Measurements from ENCODE around the gene IGF2.

Gene IGF2

GRCh38 chr11:2140411-2141400 is 1.5 kb upstream of the IGF2 start:
- no peak for DNase-seq
- in situ Hi-C loops (cut with HindIII; ENCODE audit: low pct_ligation_motif_present, low pct_unique_long_range_greater_than_20kb, low sequenced_read_pairs) = no loop called here

GRCh38 chr11:2139621-2140337 is 590 bp upstream of the IGF2 start:
- no peak for DNase-seq
- in situ Hi-C loops (cut with HindIII; ENCODE audit: low pct_ligation_motif_present, low pct_unique_long_range_greater_than_20kb, low sequenced_read_pairs) = no loop called here

GRCh38 chr11:2138431-2139122 is 612 bp downstream of the IGF2 start:
- in situ Hi-C loops (cut with HindIII; ENCODE audit: low pct_ligation_motif_present, low pct_unique_long_range_greater_than_20kb, low sequenced_read_pairs) = no loop called here
- DNase-seq = no peak

DNA sequence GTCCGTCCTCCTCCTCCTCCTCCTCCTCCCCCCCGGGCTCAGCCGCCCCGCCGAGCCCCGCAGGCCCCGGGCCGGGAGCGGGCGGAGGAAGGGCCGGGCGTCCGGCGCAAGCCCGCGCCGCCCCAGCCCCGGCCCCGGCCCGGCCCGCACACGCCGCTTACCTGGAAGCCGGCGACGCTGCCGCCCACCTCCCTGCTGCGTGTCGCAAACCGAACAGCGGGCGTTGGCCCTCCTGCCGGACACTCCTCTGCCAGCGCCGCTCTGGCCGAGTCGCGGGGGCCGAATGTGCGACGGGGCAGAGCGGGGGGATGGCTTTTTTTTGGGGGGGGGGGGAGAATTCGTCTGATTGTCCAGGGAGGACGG is 1.1 kb downstream of the IGF2 start:
- DNase-seq = no peak
- in situ Hi-C loops (cut with HindIII; ENCODE audit: low pct_ligation_motif_present, low pct_unique_long_range_greater_than_20kb, low sequenced_read_pairs) = no loop called here

DNA sequence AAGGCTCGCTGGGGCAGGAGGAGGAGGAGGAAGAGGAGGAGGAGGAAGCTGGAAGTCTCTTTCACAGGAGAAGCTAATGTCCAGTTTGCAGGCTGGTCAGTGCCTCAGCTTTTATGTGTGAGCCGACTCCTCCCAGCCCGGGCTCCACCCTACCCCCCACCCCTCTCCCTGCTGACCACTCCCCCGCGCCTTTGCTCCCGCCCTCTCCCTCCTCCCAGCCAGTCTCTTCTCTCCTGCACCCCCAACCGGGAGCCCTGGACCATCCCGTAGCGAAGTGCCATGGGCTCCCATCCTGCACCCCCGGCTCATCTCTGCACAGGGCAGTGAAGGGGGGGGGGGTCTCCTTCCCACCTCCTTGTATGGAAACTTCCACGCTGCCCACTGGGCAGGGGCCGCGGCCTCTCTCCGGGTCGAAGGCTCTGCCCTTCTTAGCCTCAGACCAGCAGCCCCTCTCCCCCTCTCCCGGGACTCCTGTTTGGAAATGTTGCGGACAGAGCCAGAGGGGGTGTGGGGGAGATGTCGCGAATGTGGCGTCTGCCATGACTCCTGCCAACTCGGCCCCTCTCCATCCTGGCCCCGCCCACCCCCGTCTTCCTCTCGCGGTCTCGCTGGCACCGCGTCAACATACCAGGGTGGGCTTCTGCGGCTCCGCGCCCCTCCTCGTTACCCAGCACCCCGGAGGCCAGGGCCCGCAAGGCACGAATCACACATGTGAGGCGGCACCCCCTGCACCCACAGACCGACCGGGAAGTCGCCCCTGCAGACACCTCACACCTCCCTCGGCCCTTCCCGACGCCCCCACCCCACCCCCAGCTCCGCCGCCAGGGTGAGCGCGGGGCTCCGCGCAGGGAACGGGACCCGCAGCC is 1.8 kb downstream of the IGF2 start:
- peak; percentile 42 for DNase-seq
- in situ Hi-C loops (cut with HindIII; ENCODE audit: low pct_ligation_motif_present, low pct_unique_long_range_greater_than_20kb, low sequenced_read_pairs) = no loop called here

- in situ Hi-C loops (cut with HindIII; ENCODE audit: low pct_ligation_motif_present, low pct_unique_long_range_greater_than_20kb, low sequenced_read_pairs) = no loop called here
- no peak for DNase-seq
Measured at GRCh38 chr11:2136952-2137201, 2.3 kb downstream of the IGF2 start.

DNA sequence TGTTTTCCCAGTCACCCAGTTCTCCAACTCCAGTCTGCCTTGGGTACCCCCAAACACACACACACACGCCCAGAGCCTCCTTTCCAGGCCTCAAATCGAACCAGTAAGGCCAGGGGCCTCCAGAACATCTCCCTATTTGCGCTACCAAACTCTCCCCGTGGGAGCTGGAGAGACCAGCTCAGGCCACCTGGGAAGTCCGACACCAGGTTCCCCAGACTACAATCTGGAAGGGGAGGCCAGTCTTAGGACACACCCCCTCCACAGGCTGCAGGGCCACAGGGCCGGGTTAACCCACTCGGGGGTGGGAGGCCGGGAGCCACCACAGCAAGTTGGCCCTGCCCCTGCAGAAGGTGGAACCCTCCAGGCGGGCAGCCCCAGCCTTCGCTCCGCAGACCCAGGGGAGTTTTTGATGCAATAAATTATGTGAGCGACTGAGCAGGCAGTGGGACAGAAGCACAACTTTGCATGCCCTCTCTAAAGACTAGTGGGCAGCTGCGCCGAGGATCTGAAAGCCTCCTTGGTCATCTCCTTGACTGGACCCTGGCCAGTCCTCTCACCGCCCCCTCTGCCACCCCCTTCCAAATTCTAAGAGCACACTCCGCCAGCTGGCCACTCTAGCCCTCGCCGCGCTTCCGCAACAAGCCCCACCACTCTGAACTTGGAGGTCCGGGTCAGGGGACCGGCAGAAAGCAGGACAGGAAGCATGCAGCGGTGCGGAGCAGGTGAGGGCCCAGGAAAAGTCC is 2.8 kb downstream of the IGF2 start:
- in situ Hi-C loops (cut with HindIII; ENCODE audit: low pct_ligation_motif_present, low pct_unique_long_range_greater_than_20kb, low sequenced_read_pairs) = no loop called here
- no peak for DNase-seq

DNA sequence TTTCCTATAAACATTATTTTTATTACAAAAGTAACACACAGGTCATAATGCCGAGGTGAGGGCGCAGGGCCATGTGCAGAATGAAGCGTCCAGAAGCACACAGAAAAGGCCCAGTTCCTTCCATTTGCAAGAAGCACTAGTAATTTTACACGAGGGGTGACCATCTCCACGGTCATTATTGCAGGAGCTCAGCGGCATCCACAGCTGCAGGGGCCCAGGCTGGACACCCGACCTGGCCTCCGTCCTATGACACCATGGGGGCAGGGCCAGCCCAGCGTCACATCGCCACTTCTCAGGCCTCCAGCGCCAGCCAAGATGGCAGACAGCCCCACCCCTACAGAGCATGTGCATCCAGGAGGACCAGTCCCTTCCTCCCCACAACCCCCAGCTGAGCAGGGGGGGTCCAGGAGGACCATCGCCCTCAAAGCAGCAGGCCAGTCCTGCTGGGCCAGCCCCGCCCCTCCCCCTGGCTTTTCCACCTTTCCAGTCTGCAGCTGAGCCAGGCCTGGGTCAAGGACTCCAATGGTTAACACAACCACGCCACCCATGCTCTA is 3.5 kb downstream of the IGF2 start:
- no peak for DNase-seq
- in situ Hi-C loops (cut with HindIII; ENCODE audit: low pct_ligation_motif_present, low pct_unique_long_range_greater_than_20kb, low sequenced_read_pairs) = no loop called here

GRCh38 chr11:2135018-2135569 is 4.1 kb downstream of the IGF2 start:
- no peak for DNase-seq
- in situ Hi-C loops (cut with HindIII; ENCODE audit: low pct_ligation_motif_present, low pct_unique_long_range_greater_than_20kb, low sequenced_read_pairs) = no loop called here

DNA sequence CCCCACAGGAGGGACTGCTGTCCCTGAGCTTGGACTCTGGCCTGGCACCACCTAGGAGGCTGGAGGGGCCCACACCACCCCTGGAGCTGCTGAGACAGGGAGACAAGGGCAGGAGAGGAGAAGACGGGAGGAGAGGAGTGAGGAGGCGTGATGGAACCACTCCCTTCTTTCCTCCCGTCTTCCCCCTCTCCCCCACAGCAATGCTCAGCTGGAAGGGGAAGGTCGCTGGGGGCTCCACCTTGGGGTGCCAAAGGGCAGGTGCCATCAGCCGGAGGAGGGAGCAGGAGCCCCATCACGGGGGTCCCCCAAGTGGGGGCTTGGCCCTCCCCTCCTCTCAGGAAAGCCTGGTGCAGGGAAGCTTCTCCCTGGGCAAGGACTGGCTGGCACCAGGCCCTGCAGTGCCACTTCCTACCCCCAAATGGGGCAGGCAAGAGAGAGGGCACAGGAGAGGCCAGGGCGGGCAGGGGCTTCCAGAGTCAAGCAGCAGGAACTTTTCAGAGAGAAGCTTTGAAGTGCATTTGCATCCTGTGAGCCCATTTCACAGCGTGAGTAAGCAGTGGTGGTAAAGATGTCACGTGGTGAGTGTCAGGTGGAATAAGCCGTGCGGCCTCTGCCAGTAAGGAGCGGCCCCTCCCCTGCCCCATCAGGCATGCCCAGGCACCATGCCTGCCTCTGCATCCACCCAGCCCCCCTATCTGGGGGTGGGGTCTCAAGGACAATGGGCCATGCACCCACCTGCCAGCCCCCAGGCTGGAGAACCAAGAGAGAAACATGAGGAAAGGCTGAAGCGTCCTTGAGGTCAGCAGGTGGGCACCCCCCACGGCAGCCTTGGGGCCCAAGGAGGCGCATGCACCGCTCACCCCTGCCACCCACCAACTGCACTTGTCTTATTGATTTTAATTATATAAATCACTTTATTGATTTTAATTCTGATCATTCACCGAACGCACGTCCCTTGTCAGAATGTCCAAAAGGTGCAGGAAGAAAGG is 4.9 kb downstream of the IGF2 start:
- in situ Hi-C loops (cut with HindIII; ENCODE audit: low pct_ligation_motif_present, low pct_unique_long_range_greater_than_20kb, low sequenced_read_pairs) = no loop called here
- no peak for DNase-seq

GRCh38 chr11:2133241-2134021 is 5.8 kb downstream of the IGF2 start:
- DNase-seq = no peak
- in situ Hi-C loops (cut with HindIII; ENCODE audit: low pct_ligation_motif_present, low pct_unique_long_range_greater_than_20kb, low sequenced_read_pairs) = no loop called here

DNA sequence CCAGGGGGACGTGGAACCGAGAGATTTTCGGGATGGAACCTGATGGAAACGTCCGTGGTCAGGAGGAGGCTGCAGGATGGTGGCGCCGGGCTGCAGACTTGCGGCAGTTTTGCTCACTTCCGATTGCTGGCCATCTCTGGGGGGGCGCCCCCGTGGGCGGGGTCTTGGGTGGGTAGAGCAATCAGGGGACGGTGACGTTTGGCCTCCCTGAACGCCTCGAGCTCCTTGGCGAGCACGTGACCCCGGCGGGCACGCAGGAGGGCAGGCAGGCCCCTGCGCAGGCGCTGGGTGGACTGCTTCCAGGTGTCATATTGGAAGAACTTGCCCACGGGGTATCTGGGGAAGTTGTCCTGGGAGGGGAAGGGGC is 6.3 kb downstream of the IGF2 start:
- no peak for DNase-seq
- in situ Hi-C loops (cut with HindIII; ENCODE audit: low pct_ligation_motif_present, low pct_unique_long_range_greater_than_20kb, low sequenced_read_pairs) = no loop called here

- no peak for DNase-seq
- in situ Hi-C loops (cut with HindIII; ENCODE audit: low pct_ligation_motif_present, low pct_unique_long_range_greater_than_20kb, low sequenced_read_pairs) = no loop called here
Measured at GRCh38 chr11:2132246-2132645, 6.9 kb downstream of the IGF2 start.

GRCh38 chr11:2131371-2132236 is 7.6 kb downstream of the IGF2 start:
- in situ Hi-C loops (cut with HindIII; ENCODE audit: low pct_ligation_motif_present, low pct_unique_long_range_greater_than_20kb, low sequenced_read_pairs) = no loop called here
- DNase-seq = no peak

DNA sequence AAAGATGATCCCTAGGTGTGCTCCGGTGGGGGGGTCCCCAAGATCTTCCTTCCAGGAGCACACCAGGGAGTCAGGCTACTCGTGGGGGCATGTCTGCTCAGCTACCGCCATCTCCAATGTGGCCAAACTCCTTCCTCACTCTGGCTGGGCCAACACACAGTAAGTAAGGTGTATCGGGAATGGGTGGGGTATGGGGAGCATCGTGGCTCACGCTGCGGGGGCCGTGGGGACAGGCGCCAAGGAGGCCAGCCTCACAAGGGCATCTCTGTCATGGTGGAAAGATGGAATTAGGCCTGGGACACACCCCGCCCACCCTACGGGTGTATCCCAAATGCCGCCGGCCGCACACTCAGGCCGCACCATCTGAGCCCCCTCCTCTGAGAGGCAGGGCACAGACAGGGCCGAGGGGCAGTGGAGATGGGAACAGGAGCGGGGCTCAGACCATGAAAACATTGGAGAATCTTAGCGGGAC is 8.3 kb downstream of the IGF2 start:
- DNase-seq = no peak
- in situ Hi-C loops (cut with HindIII; ENCODE audit: low pct_ligation_motif_present, low pct_unique_long_range_greater_than_20kb, low sequenced_read_pairs) = no loop called here
